Myocyte (in vitro differentiated cells): ENCODE measurements around the gene NUMA1. TPM values are rescaled to one million over a fixed set of nuclear protein-coding genes. Genes with fewer than 3 reads are reported as not detected.
A peak's percentile ranks its signal among the peaks of the same experiment; 100 is the strongest.

Experiments
- DNase-seq: peaks from one replicate; pipeline ENCODE4 v3.0.0-alpha.2; 2012; ENCODE audit warnings: low read depth
- total RNA-seq: library from RNA; depleted of rRNA; stranded (reverse); fragments of >200 nt; gene quantifications from 2 replicates; pipeline ENCODE4 v1.2.3, GENCODE V29; 2014

Gene NUMA1
- total RNA-seq, 1 donor from 2014 or later, result 177 TPM

- DNase-seq, result peak; percentile 76
Observed at GRCh38 chr11:72001834-72002591, 78.3 kb downstream of the NUMA1 start.

DNA sequence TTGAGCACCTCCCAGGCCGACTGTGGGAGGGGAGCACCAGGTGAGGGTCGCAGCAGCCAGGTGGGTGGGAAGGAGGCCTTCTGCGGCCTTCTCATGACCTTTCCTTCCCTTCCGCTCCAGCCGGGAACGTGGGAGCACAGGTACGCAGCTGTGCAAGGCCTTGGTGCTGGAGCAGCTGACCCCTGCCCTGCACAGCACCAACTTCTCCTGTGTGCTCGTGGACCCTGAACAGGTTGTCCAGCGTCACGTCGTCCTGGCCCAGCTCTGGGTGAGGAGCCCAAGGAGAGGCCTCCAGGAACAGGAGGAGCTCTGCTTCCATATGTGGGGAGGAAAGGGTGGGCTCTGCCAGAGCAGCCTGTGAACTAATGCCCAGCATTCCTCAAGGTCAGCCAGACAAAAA, 79.1 kb downstream of the NUMA1 start:
- no peak for DNase-seq

GRCh38 chr11:72000202-72000867, 80.0 kb downstream of the NUMA1 start:
- no peak for DNase-seq

DNA sequence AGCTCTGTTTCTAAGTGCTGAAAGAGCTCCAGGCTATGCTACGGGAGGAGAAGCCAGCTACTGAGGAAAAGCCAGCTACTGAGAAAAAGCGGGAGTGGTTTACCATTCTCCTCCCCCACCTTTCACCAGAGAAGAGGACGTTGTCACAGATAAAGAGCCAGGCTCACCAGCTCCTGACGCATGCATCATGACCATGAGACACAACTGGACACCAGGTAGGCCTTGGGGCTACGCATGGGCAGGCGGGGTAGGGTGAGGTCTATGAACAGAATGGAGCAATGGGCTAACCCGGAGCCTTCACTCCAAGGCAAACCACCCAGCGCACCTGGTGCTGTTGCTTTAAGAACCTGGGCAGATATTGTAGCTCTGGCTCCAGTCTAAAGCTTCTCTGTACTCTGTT, 80.5 kb downstream of the NUMA1 start:
- no peak for DNase-seq

GRCh38 chr11:71999362-71999761, 81.0 kb downstream of the NUMA1 start:
- DNase-seq, result peak; percentile 48

DNA sequence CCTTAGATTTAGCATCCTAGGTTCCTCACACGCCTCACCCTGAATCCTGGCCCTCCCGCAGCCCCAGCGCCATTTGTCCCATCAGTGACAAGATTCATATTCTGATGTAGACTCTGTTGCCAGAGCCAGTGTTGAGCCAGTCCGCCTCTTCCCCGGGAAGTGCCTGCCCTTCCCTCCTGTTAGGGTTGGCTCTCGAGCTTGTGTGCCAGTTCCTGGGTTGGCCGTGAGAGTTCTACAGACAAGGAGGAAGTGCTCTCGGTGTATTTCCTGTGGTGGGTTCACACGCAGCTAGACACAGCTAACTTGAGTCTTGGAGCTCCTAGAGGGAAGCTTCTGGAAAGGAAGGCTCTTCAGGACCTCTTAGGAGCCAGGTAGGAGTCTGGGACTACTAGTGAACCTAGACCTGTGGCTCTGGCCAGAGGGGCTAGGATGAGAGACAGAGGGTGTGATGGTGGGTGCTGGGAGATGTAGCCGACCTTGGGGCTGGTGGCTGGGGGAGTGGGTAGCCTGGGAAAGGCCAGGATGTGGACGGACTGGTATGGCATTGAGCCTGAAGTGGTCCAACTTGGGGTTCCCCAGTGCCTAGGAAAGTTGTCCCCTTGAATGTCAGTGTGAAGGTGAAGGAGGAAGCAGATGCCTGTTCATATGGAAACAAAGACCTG, 81.6 kb downstream of the NUMA1 start, which contains the start of gene IL18BP:
IL18BP (plus strand) TSS at position 261 of the 662 bp plus-strand sequence. CDS start 1,076 bp downstream, outside the sequence.
- no peak for DNase-seq

DNA sequence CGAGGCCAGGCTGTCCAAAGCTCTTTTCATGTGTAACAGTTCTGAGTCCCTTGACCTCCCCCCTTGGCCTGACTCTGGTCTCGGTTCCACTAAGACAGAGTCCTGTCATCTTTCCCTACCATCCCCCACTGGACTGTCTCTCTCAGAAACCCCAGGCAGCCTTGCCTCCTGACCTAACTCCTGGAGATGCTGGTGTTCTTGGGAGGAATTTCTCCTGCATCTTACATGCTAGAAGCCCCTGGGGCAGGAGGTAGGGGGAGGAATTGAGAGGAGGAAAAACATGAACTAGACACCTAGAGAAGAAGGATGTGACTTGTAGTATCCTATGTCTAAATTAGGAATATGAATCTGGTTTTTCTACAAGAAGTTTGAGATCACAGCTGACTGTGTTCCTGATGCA, 82.3 kb downstream of the NUMA1 start:
- no peak for DNase-seq

- no peak for DNase-seq
Observed at GRCh38 chr11:71997594-71997993, 82.7 kb downstream of the NUMA1 start.

- peak; percentile 88 for DNase-seq
Observed at GRCh38 chr11:71996946-71997345, 83.4 kb downstream of the NUMA1 start.

DNA sequence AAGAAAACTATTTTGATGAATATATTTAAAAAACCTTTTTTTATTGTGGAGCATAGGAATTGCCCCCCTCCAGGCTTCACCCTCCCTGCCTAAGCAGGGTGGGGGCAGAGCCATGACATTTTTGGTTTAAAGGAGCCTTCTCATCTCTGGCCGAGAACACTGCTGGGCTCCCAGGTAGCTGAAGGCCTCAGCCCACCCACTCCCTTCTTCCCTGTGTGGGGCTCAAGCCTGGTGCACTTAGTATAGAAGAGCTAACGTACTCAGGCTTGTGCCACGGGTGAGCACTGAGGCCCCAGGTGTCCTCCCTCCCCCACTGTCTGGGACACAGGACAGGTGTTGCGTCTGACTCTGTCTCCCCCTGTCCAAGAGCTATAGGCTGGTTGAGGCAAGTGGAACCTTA, 83.8 kb downstream of the NUMA1 start:
- DNase-seq, result no peak

DNA sequence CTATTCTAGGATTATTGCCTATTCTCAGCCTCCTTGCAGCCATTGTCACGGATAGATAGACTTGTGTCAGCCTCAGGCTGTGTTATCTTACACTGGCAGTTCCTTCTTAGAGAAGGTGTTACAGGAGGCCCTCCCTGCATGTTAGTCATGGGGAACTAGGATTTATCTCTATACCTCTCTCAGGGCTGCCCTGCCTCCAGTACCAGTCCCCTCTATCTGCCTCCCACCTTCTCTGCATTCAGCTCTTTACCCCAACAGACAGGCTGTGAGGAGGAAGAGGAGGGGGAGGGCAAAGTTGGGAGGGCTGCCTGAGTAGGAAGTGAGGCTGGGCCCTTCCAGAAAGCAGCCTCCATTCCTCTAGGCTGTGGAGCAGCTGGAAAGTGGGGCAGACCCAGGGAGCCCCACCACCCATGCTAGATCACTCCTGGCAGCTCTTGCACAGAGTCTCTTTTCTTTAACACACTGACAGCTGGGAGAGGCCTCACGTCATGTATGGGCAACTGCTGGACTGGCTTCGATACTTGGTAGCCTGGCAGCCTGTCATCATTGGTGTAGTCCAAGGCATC, 84.5 kb downstream of the NUMA1 start:
- DNase-seq, result no peak

DNA sequence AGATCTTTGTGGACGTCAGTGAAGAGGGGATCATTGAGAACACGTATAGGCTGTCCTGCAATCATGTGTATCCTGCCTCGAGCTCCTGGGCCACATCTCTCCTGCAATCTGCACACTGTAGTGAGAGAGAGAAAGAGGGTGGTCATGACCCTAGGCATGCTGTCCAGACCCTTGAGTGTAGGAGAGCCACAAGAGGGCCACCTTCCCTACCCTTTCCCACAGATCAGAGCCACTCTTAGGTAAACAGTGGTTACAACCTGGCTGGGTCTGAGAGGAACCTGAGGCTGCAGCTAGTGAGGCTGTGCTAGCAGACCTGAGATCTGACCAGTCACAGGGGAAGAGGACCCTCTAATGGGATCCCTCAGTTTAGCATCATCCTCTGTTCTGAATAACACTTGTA, 85.6 kb downstream of the NUMA1 start:
- no peak for DNase-seq

DNA sequence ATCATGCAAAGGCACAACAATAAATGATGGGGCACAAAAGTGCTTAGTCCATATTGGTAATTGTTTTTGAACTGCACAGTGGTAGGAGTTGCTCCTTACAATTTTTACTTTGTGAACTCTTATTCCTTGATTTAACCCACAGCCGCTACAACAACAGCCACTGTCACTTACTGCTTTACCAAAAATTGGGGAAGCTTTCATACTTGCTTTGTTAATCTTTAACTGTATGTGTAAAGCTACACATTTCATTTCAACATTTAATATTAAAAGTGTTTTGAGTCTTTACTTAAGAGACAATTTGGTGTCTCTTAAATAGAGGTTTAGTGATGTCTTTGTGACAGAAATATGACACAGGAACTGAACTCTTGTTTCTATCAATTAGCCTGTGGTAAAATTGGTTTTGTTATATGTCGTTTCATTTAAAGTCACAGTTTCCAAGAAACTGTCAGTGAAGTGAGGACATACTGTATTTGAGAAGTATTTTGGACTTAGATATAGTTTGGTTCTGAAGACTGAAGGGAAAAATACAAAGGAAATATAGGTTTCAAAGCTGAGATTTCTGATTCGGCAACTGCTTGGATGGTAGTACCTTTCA, 88.1 kb downstream of the NUMA1 start:
- DNase-seq, result no peak

DNA sequence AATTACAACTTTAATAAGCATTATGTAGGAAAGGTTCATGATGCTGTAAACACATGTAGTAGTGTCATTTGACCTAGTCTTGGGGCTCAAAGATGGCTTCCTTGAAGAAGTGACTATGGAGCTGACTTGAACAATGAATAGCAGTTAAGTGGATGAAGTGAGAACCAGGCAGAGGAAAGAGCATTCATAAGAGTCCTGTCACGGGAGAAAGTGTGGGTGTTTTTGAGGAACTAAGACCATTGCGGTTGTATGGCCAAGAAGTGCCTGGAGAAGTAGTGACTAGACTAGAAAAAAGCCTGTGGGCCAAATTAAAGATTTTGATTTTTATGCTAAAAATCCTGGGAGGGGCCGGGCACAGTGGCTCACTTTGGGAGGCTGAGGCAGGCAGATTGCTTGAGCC, 88.8 kb downstream of the NUMA1 start:
- DNase-seq, result no peak

GRCh38 chr11:71990701-71991100, 89.6 kb downstream of the NUMA1 start:
- no peak for DNase-seq

DNA sequence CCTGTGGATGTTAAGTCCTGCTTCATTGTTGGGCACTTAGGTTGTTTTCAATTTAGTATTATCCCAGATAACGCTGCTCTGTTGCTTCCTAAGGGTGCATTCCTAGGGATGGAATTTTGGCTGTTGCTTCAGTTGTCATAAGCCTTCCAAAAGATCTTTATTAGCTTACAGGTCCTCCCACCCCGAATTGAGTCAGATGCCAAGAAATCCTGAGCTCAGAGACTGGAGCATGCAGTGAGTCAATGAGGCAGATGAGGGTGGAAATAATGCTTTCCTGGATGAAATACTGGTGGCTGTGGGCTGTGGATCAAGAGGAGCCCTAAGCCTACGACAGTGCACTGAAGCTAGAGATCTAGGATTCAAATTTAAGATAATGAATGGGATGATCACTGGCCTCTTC, 92.3 kb downstream of the NUMA1 start:
- DNase-seq, result no peak

DNA sequence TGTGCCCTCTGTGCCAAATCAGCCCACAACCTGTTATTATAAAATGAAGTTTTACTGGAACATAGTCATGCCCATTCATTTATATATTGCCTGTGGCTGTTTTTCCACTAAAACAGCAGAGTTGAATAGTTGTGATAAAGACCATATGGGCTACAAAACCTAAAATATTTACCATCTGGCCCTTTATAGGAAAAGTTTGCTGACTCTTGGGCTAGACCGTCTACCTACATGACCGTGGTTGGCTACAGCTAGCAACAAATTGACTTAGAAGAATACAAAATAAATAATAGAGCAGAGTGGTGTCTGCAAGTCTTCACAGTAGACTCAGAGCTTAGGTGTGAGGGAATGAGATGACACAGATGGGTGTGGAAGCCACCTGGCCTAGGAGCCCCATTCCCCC, 92.8 kb downstream of the NUMA1 start:
- DNase-seq, result no peak

GRCh38 chr11:71986131-71986530, 94.2 kb downstream of the NUMA1 start:
- DNase-seq, result no peak

- DNase-seq, result no peak
Observed at GRCh38 chr11:71979602-71980001, 100.7 kb downstream of the NUMA1 start.

DNA sequence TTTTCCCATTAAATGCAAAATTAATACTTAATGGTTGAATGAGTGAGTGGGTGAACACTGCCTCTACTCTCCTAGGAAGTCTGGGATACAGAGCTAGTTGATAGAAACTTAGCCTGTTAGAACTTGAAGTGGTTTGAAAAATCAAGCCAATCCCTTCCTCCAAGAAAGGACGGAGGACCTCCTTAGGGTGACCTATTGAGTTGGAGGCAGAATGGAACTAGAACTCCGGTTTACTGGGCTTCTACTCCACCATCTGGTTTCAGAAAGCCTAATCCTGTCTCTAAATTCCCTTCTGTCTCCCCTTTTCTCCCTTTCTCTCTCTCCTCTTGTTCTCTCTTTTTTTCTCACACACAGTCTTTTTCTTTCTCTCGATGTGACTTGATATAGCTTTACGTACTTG, 101.2 kb downstream of the NUMA1 start:
- DNase-seq, result no peak

DNA sequence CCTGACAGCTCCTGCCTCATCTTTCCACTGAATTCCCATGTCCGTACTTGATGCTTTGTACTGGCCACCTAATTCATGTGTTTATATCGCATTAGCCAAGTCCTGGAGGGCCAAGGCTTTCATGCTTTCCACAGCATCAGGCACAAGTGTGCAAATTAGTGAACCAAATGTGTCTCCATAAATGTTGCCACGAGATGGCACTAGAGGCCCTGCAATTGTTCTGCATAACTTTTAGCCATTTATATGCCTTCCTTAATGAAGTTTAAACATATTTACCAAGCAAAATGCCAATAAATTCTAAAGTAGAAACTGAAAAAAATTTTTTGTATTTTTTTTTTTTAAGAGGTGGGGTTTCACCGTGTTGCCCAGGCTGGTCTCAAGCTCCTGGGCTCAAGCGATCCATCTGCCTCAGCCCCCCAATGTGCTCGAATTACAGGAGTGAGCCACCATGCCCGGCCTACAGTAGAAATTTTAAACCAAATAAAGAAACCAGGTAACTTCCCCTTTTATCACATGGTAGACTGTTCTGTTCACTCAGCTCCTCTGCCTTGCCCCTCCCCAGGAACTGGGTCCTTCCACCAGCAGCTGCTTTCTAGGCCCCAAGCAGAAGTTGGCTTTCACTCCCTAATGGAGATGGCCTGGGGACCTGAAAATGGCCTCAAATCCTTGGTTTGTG, 102.5 kb downstream of the NUMA1 start:
- peak; percentile 61 for DNase-seq
